Measurements from ENCODE around the gene FHIT. TPM values are rescaled to one million over a fixed set of nuclear protein-coding genes. Genes with fewer than 3 reads are reported as not detected.

Gene FHIT
- total and polyA plus RNA-seq, 4 donors: 2.6 to 21.3 (median 8.7) TPM

DNA sequence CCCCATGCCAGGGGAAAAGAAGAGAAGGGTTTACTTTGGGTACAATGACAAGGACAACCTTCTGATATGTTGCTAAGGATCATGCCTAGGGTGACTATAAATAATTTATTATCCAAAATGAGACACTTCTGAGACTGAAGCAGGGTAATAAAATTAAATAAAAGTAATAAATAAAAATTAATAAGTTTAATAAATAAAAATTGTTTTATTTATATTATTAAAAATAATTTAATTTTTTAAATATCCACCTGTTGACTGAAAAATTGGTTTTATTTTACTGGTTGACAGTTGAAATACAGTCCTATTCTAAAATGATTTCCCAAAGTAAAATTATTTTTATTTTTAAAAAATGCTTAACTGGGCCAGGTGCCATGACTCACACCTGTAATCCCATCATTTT, 102.0 kb downstream of the FHIT start:
- no peak for ATAC-seq (ENCODE audit: insufficient read depth, low FRiP score)
- peaks cover 0 to 3% (median 0%) of the 10 kb centered on the region in 4 donors for H3K9me3 ChIP-seq (ENCODE audit: control insufficient read depth in 4 of 4, insufficient read depth in 3 of 4, low read length in 3 of 4)
- no peaks in the 10 kb centered on the region for H3K4me1 ChIP-seq (ENCODE audit: control insufficient read depth in 5 of 5, insufficient read depth in 5 of 5, low read length in 5 of 5)
- H3K4me3 ChIP-seq: no peak overlapping the region
- H3K27me3 ChIP-seq (ENCODE audit: control insufficient read depth in 3 of 3, insufficient read depth in 3 of 3, low read length in 2 of 3): no peaks in the 10 kb centered on the region
- H3K9ac ChIP-seq (ENCODE audit: insufficient read depth in 1 of 2, low read length in 2 of 2): no peak overlapping the region
- TF ChIP-seq, protein P1, sequence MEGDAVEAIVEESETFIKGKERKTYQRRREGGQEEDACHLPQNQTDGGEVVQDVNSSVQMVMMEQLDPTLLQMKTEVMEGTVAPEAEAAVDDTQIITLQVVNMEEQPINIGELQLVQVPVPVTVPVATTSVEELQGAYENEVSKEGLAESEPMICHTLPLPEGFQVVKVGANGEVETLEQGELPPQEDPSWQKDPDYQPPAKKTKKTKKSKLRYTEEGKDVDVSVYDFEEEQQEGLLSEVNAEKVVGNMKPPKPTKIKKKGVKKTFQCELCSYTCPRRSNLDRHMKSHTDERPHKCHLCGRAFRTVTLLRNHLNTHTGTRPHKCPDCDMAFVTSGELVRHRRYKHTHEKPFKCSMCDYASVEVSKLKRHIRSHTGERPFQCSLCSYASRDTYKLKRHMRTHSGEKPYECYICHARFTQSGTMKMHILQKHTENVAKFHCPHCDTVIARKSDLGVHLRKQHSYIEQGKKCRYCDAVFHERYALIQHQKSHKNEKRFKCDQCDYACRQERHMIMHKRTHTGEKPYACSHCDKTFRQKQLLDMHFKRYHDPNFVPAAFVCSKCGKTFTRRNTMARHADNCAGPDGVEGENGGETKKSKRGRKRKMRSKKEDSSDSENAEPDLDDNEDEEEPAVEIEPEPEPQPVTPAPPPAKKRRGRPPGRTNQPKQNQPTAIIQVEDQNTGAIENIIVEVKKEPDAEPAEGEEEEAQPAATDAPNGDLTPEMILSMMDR (IDR thresholded peaks at IDR 0.05; ENCODE audit: control extremely low read depth, extremely low read depth): no peak
- no peak overlapping the region for H3K27ac ChIP-seq (ENCODE audit: low read depth in 1 of 2, low read length in 1 of 2)
- H3K36me3 ChIP-seq (ENCODE audit: control insufficient read depth in 4 of 4, insufficient read depth in 4 of 4, low read length in 4 of 4): no peaks in the 10 kb centered on the region
- DNase-seq: no peak

DNA sequence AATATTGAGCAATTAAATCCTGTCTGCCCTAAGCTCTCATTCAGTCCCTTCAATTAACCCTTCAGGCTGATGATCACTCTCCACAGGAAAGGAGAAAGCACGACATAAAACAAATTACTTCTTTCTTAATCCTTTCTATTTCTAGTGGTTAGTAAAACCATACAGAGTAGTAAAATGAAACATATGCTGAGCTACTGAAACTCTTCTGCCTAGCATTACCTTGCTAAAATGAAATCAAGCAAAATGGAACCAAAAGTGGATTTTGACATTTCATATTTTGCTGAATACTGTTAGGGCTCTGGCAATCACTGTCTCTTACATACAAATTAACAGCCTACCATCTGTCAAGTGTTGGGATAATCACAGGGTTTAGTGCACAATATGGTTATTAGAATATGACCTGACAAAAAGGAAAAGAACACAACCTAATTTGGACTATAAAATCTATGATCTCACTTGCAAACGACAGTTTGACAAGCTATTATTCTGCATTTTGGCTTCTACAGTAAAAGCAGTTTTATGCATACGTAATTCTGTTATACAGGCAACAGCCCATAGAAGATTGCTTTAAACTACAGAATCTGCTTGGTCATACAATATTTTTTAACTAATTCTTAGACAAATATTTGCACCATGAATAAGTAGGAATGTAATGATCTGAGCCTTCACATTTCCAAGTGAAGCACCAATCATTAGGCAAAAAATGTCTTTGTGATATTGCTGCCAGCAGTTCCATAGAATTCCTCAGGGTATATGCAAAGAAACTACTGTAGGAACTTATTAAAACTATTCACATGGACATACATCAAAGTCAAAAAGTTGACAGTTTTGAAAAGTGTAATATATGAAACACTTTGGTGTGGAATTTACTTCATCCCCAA, 105.0 kb downstream of the FHIT start:
- TF ChIP-seq, protein P1 (IDR thresholded peaks at IDR 0.05; ENCODE audit: control extremely low read depth, extremely low read depth): no peak
- Histone ChIP-seq H3K9me3 (ENCODE audit: control insufficient read depth in 4 of 4, insufficient read depth in 3 of 4, low read length in 3 of 4) (peaks cover 0 to 3% (median 0%) of the 10 kb centered on the region in 4 donors), H3K27ac (ENCODE audit: low read depth in 1 of 2, low read length in 1 of 2) (no peak overlapping the region), H3K4me1 (ENCODE audit: control insufficient read depth in 5 of 5, insufficient read depth in 5 of 5, low read length in 5 of 5) (no peaks in the 10 kb centered on the region), H3K36me3 (ENCODE audit: control insufficient read depth in 4 of 4, insufficient read depth in 4 of 4, low read length in 4 of 4) (no peaks in the 10 kb centered on the region), H3K4me3 (no peak overlapping the region), H3K27me3 (ENCODE audit: control insufficient read depth in 3 of 3, insufficient read depth in 3 of 3, low read length in 2 of 3) (no peaks in the 10 kb centered on the region), H3K9ac (ENCODE audit: insufficient read depth in 1 of 2, low read length in 2 of 2) (no peak overlapping the region)
- ATAC-seq (ENCODE audit: insufficient read depth, low FRiP score): no peak
- 94 to 95% methylated on average over 3 of the region's 3 CpGs for WGBS, 2 donors
- no peak for DNase-seq

DNA sequence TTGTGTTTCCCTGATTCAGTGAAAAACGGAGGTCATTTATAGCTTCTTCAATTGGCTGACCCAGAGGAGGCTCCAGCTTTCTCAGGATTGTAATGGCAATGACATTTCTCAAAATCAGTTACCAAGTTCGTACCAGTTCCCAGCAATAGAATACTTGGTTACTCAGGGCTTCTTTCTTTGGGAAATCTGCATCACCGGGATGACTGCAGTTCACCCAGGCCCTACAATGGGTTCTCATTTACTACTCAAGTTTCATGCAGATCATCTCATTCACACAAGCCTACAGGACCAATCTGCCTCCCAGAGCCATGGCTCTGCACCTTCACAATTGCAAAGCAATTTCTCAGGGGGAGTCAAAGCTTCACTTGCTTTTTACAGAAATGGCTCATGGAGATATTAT, 109.6 kb downstream of the FHIT start:
- TF ChIP-seq, protein P1 (IDR thresholded peaks at IDR 0.05; ENCODE audit: control extremely low read depth, extremely low read depth): no peak
- Histone ChIP-seq H3K4me1 (ENCODE audit: control insufficient read depth in 5 of 5, insufficient read depth in 5 of 5, low read length in 5 of 5) (peaks cover 0 to 14% (median 0%) of the 10 kb centered on the region in 5 donors), H3K4me3 (no peak overlapping the region), H3K9me3 (ENCODE audit: control insufficient read depth in 4 of 4, insufficient read depth in 3 of 4, low read length in 3 of 4) (peaks cover 0 to 3% (median 0%) of the 10 kb centered on the region in 4 donors), H3K27ac (ENCODE audit: low read depth in 1 of 2, low read length in 1 of 2) (no peak overlapping the region), H3K36me3 (ENCODE audit: control insufficient read depth in 4 of 4, insufficient read depth in 4 of 4, low read length in 4 of 4) (no peaks in the 10 kb centered on the region), H3K27me3 (ENCODE audit: control insufficient read depth in 3 of 3, insufficient read depth in 3 of 3, low read length in 2 of 3) (no peaks in the 10 kb centered on the region), H3K9ac (ENCODE audit: insufficient read depth in 1 of 2, low read length in 2 of 2) (no peak overlapping the region)
- DNase-seq: no peak
- no peak for ATAC-seq (ENCODE audit: insufficient read depth, low FRiP score)
- WGBS, 2 donors: 79 to 82% methylated on average over 3 of the region's 3 CpGs

All from lung (tissue), 12 donors.